DND-41 (cell line): ENCODE results near the gene TYW5.

Source experiments
- ATAC-seq: fragments of 200-7000 bp; cut with Tn5 transposase; 3 replicates; pipeline ENCODE4 v1.9.1; 2021; ENCODE audit warnings: low read depth; ENCODE audit not compliant: insufficient read depth
- DNase-seq: peaks from one replicate; pipeline ENCODE4 v3.0.0-alpha.2; 2020
- H2AFZ ChIP-seq: 2 replicates; pipeline ENCODE4 v1.6.0; 2012; ENCODE audit warnings: low read depth, low read length
- H3K27ac ChIP-seq: 2 replicates; pipeline ENCODE4 v1.5.1; 2012; ENCODE audit warnings: low read length, inconsistent platforms
- H3K27me3 ChIP-seq: fragments of 200-600 bp; sonication (generic); 2 replicates; pipeline ENCODE4 v1.6.0; 2012; ENCODE audit warnings: low read length, mild to moderate bottlenecking, inconsistent platforms; ENCODE audit not compliant: insufficient read depth, poor library complexity
- H3K36me3 ChIP-seq: 2 replicates; pipeline ENCODE4 v1.5.1; 2012; ENCODE audit warnings: low read length, inconsistent platforms; ENCODE audit not compliant: insufficient read depth
- H3K4me1 ChIP-seq: 2 replicates; pipeline ENCODE4 v1.5.1; 2012; ENCODE audit warnings: mild to moderate bottlenecking, low read length; ENCODE audit not compliant: insufficient read depth
- H3K4me2 ChIP-seq: 2 replicates; pipeline ENCODE4 v1.6.0; 2012; ENCODE audit warnings: mild to moderate bottlenecking, moderate library complexity, low read length, inconsistent platforms; ENCODE audit not compliant: insufficient read depth
- H3K4me3 ChIP-seq, 2 experiments: fragments of 200-600 bp in 1 of 2; shearing (Covaris generic) in 1 of 2; 2 replicates each; pipeline ENCODE4 v1.5.1; 2012 to 2016; ENCODE audit warnings: inconsistent platforms in 2 of 2, low read length in 2 of 2, mild to moderate bottlenecking in 2 of 2, low read depth in 1 of 2, moderate library complexity in 1 of 2
- H3K79me2 ChIP-seq: 2 replicates; pipeline ENCODE4 v1.6.0; 2012; ENCODE audit warnings: low read length, inconsistent platforms; ENCODE audit not compliant: insufficient read depth
- H3K9ac ChIP-seq: 2 replicates; pipeline ENCODE4 v1.6.0; 2012; ENCODE audit warnings: low read depth, mild to moderate bottlenecking, inconsistent platforms, low read length, moderate library complexity
- H3K9me3 ChIP-seq: 2 replicates; pipeline ENCODE4 v1.5.1; 2012; ENCODE audit warnings: low read length, moderate library complexity, mild to moderate bottlenecking, inconsistent platforms; ENCODE audit not compliant: insufficient read depth, severe bottlenecking
- H4K20me1 ChIP-seq: 2 replicates; pipeline ENCODE4 v1.6.0; 2012; ENCODE audit warnings: low read length; ENCODE audit not compliant: insufficient read depth
- EZH2 ChIP-seq: IDR thresholded peaks from 3 replicates; pipeline ENCODE4 v1.6.1; 2012; ENCODE audit warnings: borderline replicate concordance, low read depth, mild to moderate bottlenecking, moderate library complexity, low read length, inconsistent platforms; ENCODE audit not compliant: severe bottlenecking
- TF ChIP-seq, protein P1 (sequence below): IDR thresholded peaks from 2 replicates; pipeline ENCODE4 v1.5.1; 2012; ENCODE audit warnings: borderline replicate concordance, low read length, moderate library complexity, mild to moderate bottlenecking; ENCODE audit not compliant: poor library complexity, severe bottlenecking; ENCODE audit errors: extremely low read depth

The TYW5 gene

DNA sequence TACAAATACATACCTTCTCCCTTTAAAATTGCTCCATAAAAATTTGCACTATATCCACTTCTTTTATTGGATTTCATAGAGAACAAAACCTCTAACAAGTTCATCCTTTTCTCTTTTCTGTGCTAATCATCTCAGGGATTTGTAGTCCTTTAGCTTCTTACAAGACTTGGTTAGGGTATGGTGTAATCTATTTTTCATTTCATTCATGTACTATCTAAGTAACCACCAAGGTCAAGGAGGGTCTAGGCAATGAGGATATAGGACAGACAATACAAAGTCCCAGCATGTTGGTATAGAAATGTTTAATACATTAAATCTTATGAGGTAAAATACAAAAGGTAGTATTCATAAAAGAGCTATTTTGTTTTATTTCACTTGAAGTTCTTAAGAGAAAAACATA is 26.7 kb downstream of the TYW5 start:
- Histone ChIP-seq H3K4me3 (no peak overlapping the region), H3K27me3 (no peaks in the 10 kb centered on the region), H4K20me1 (peaks cover 14% of the 10 kb centered on the region; the same call in 1 of the 2 replicates), H3K9ac (no peak overlapping the region), H3K9me3 (no peaks in the 10 kb centered on the region), H3K36me3 (peaks cover 79% of the 10 kb centered on the region), H3K27ac (no peak overlapping the region), H2AFZ (no peak overlapping the region), H3K4me2 (no peak overlapping the region), H3K79me2 (peaks cover 38% of the 10 kb centered on the region), H3K4me1 (no peaks in the 10 kb centered on the region)
- TF ChIP-seq EZH2, result no peak
- TF ChIP-seq, protein P1, sequence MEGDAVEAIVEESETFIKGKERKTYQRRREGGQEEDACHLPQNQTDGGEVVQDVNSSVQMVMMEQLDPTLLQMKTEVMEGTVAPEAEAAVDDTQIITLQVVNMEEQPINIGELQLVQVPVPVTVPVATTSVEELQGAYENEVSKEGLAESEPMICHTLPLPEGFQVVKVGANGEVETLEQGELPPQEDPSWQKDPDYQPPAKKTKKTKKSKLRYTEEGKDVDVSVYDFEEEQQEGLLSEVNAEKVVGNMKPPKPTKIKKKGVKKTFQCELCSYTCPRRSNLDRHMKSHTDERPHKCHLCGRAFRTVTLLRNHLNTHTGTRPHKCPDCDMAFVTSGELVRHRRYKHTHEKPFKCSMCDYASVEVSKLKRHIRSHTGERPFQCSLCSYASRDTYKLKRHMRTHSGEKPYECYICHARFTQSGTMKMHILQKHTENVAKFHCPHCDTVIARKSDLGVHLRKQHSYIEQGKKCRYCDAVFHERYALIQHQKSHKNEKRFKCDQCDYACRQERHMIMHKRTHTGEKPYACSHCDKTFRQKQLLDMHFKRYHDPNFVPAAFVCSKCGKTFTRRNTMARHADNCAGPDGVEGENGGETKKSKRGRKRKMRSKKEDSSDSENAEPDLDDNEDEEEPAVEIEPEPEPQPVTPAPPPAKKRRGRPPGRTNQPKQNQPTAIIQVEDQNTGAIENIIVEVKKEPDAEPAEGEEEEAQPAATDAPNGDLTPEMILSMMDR, result no peak
- DNase-seq (no peak), ATAC-seq (no peak)

DNA sequence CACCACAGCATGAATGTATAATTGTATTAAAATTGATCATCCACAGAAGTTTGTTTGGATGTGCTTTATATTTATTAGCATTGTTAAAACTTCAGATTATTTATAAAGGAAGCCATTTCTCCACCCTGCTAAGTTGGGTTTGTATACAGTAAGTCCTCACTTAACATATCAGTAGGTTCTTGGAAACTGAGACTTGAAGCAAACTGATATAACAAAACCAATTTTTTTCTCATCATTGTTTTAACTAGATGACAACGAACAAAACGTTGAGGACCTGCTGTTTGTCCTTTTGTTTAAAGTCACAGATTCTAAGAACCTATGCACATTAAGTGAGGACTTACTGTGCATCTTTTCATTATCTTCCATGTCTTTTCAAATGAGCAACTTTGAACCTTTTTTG is 27.1 kb downstream of the TYW5 start:
- no peak overlapping the region for H3K4me2 ChIP-seq
- TF ChIP-seq, protein P1, result no peak
- no peak for TF ChIP-seq EZH2
- no peak overlapping the region for H3K27ac ChIP-seq
- H3K79me2 ChIP-seq, result peaks cover 42% of the 10 kb centered on the region
- no peaks in the 10 kb centered on the region for H3K9me3 ChIP-seq
- H3K9ac ChIP-seq, result no peak overlapping the region
- H4K20me1 ChIP-seq, result peaks cover 15% of the 10 kb centered on the region; the same call in 1 of the 2 replicates
- no peak overlapping the region for H2AFZ ChIP-seq
- no peak for ATAC-seq
- DNase-seq, result no peak
- H3K4me1 ChIP-seq, result no peaks in the 10 kb centered on the region
- H3K4me3 ChIP-seq, result no peak overlapping the region
- peaks cover 78% of the 10 kb centered on the region for H3K36me3 ChIP-seq
- no peaks in the 10 kb centered on the region for H3K27me3 ChIP-seq

DNA sequence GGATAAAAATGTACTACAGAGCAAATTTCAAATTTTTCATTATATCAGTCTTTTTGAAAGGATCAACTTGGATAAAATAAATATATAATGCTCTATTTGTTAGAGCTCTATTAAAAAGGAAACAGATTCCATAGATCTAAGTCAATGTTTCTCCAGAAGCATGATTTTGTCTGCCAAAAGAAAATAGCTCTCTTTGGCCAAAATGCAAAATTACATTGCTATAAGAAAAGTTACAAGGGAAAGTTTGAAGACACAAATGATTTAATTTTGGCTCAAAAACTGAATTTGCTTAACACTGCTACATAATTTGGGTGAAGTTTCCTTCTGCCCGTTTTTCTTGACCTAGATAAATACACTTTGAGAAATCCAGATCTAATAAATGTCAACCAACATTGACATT is 28.5 kb downstream of the TYW5 start:
- Histone ChIP-seq H3K27ac (no peak overlapping the region), H4K20me1 (peaks cover 21% of the 10 kb centered on the region), H3K4me1 (no peaks in the 10 kb centered on the region), H3K4me2 (no peak overlapping the region), H3K9ac (no peak overlapping the region), H3K27me3 (no peaks in the 10 kb centered on the region), H3K36me3 (peaks cover 69% of the 10 kb centered on the region), H3K4me3 (no peak overlapping the region), H3K9me3 (no peaks in the 10 kb centered on the region), H2AFZ (no peak overlapping the region), H3K79me2 (peaks cover 56% of the 10 kb centered on the region)
- DNase-seq (no peak), ATAC-seq (no peak)
- TF ChIP-seq EZH2, result no peak

DNA sequence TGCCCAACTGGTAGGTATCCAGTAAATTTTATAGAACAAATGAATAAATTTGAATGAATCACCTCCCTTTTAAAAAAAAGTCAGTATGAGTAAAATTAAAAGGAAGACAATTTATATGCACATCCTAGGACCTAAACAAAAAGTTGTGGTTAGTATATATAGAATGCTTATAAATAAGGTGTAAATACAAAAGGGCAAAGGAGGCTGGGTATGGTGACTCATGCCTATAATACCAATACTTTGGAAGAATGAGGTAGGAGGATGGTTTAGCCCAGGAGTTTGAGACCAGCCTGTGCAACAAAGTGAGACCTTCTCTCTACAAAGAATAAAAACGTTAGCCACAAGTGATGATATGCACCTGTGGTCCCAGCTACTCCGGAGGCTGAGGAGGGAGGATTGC is 31.4 kb downstream of the TYW5 start:
- Histone ChIP-seq H3K36me3 (peaks cover 64% of the 10 kb centered on the region), H3K9me3 (no peaks in the 10 kb centered on the region), H3K79me2 (peaks cover 81% of the 10 kb centered on the region), H3K4me1 (no peaks in the 10 kb centered on the region), H3K27me3 (no peaks in the 10 kb centered on the region), H4K20me1 (peaks cover 34% of the 10 kb centered on the region), H2AFZ (no peak overlapping the region), H3K27ac (no peak overlapping the region), H3K4me2 (no peak overlapping the region), H3K4me3 (no peak overlapping the region), H3K9ac (no peak overlapping the region)
- DNase-seq (no peak), ATAC-seq (no peak)
- TF ChIP-seq, protein P1, result no peak
- no peak for TF ChIP-seq EZH2
